Suprapubic skin (tissue), 4 donors: ENCODE measurements around the gene GPRC5B. TPM values are rescaled to one million over a fixed set of nuclear protein-coding genes. Genes with fewer than 3 reads are reported as not detected.

Experiments
- DNase-seq, 2 donors: peaks; one replicate each; pipeline ENCODE4 v3.0.0-alpha.2; 2019; ENCODE audit warnings: low spot score in 2 of 2
- H3K27ac ChIP-seq: fragments of 200-600 bp; sonication (generic); one replicate; pipeline ENCODE4 v1.5.1; 2019
- H3K27me3 ChIP-seq: fragments of 200-600 bp; sonication (generic); one replicate; pipeline ENCODE4 v1.5.1; 2019
- H3K36me3 ChIP-seq: fragments of 200-600 bp; sonication (generic); one replicate; pipeline ENCODE4 v1.5.1; 2019
- H3K4me1 ChIP-seq: fragments of 200-600 bp; sonication (generic); one replicate; pipeline ENCODE4 v1.5.1; 2019
- H3K4me3 ChIP-seq: fragments of 200-600 bp; sonication (generic); one replicate; pipeline ENCODE4 v1.5.1; 2019; ENCODE audit warnings: mild to moderate bottlenecking
- H3K9me3 ChIP-seq: fragments of 200-600 bp; sonication (generic); one replicate; pipeline ENCODE4 v1.5.1; 2019
- CTCF ChIP-seq, 2 donors: fragments of 200-600 bp in 1 of 2; fragments of 450-650 bp in 1 of 2; sonication (generic) in 1 of 2; IDR thresholded peaks; one replicate each; pipeline ENCODE4 v1.5.1; 2016 to 2019; ENCODE audit warnings: antibody characterized with exemption in 2 of 2, mild to moderate bottlenecking in 1 of 2, moderate library complexity in 1 of 2
- EP300 ChIP-seq: sonication (generic); formaldehyde crosslinking; IDR thresholded peaks from one replicate; pipeline ENCODE4 v1.6.1; 2017; ENCODE audit warnings: antibody characterized with exemption
- POLR2A ChIP-seq, 2 donors: fragments of 450-650 bp; IDR thresholded peaks; one replicate each; pipeline ENCODE4 v1.6.1; 2017; ENCODE audit warnings: antibody characterized with exemption in 2 of 2, mild to moderate bottlenecking in 2 of 2, moderate library complexity in 2 of 2
- POLR2AphosphoS5 ChIP-seq, 3 donors: sonication (generic); formaldehyde crosslinking; IDR thresholded peaks; one replicate each; pipeline ENCODE4 v1.6.1; 2017; ENCODE audit warnings: antibody characterized with exemption in 3 of 3
- WGBS: methylation state at CpG from one replicate; pipeline ENCODE4 v1.1.5; 2018; 5-methylcytosine and 5-hydroxymethylcytosine counted together
- total RNA-seq, 4 donors: library from RNA; depleted of rRNA; stranded (reverse); fragments of >200 nt; gene quantifications; one replicate each; pipeline ENCODE4 v1.1.0, GENCODE V29; 2016

GPRC5B gene
- total RNA-seq, 4 donors from 2014 or later: 4.1 to 10.6 (median 6.9) TPM

DNA sequence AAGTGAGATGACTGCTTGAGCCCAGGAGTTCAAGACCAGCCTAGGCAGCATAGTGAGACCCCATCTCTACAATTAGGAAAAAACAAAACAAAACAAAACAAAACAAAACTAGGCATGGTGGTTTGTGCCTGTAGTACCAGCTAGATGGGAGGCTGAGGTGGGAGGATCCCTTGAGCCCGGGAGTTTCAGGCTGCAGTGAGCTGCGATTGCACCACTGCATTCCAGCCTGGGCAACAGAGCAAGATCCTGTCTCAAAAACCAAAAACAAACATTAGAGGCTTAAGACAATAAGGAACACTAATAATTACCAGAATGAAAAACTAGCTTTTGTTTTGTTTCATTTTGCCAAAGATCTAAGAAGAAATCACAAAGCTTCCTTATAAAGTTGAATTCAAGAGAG, 69.2 kb downstream of the GPRC5B start:
- H3K4me3 ChIP-seq: no peak overlapping the region
- WGBS: 82% methylated on average over 2 of the region's 2 CpGs
- H3K4me1 ChIP-seq: no peaks in the 10 kb centered on the region
- no peaks in the 10 kb centered on the region for H3K36me3 ChIP-seq
- H3K9me3 ChIP-seq: no peaks in the 10 kb centered on the region
- no peaks in the 10 kb centered on the region for H3K27me3 ChIP-seq
- no peak for DNase-seq
- H3K27ac ChIP-seq: no peak overlapping the region
- TF ChIP-seq POLR2AphosphoS5 (IDR thresholded peaks at IDR 0.05) (no peak), EP300 (no peak), POLR2A (IDR thresholded peaks at IDR 0.05) (no peak), CTCF (IDR thresholded peaks at IDR 0.05) (no peak)

DNA sequence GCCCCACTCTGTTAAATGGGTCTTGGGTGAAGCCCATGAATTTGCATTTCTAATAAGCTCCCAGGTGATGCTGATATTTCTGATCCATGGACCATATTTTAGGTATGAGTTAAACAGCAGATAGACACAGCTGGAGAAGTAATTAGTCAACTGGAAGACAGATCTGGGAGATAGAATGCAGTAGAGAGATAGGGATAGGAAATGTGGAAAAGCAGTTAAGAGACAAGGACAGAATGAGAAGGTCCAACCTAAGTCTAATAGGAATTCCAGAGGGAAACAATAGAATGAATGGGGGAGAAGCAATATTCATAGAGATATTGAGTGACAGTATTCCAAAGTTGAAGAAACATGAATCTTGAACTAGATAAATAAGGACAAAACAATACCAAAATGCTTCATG, 71.7 kb downstream of the GPRC5B start:
- no peaks in the 10 kb centered on the region for H3K36me3 ChIP-seq
- no peaks in the 10 kb centered on the region for H3K9me3 ChIP-seq
- H3K27me3 ChIP-seq: no peaks in the 10 kb centered on the region
- no peak overlapping the region for H3K4me3 ChIP-seq
- no peak overlapping the region for H3K27ac ChIP-seq
- no peaks in the 10 kb centered on the region for H3K4me1 ChIP-seq
- no peak for DNase-seq
- no peak for TF ChIP-seq POLR2A (IDR thresholded peaks at IDR 0.05)
- no peak for TF ChIP-seq POLR2AphosphoS5 (IDR thresholded peaks at IDR 0.05)
- TF ChIP-seq EP300: no peak
- TF ChIP-seq CTCF (IDR thresholded peaks at IDR 0.05): no peak

- WGBS: 64% methylated on average over 13 of the region's 13 CpGs
- Histone ChIP-seq H3K4me3 (no peak overlapping the region), H3K36me3 (no peaks in the 10 kb centered on the region), H3K9me3 (no peaks in the 10 kb centered on the region), H3K4me1 (no peaks in the 10 kb centered on the region), H3K27me3 (no peaks in the 10 kb centered on the region), H3K27ac (no peak overlapping the region)
- no peak for DNase-seq
- no peak for TF ChIP-seq POLR2AphosphoS5 (IDR thresholded peaks at IDR 0.05)
- TF ChIP-seq EP300: no peak
- TF ChIP-seq POLR2A (IDR thresholded peaks at IDR 0.05): no peak
- no peak for TF ChIP-seq CTCF (IDR thresholded peaks at IDR 0.05)
These were observed 73.6 kb downstream of the GPRC5B start for GRCh38 chr16:19810817-19811731.

- WGBS: 92% methylated on average over 7 of the region's 9 CpGs
- H3K27me3 ChIP-seq: no peaks in the 10 kb centered on the region
- TF ChIP-seq EP300 (no peak), CTCF (IDR thresholded peaks at IDR 0.05) (no peak), POLR2A (IDR thresholded peaks at IDR 0.05) (no peak), POLR2AphosphoS5 (IDR thresholded peaks at IDR 0.05) (no peak)
- DNase-seq: no peak
- no peak overlapping the region for H3K4me3 ChIP-seq
- H3K27ac ChIP-seq: no peak overlapping the region
- no peaks in the 10 kb centered on the region for H3K9me3 ChIP-seq
- H3K36me3 ChIP-seq: no peaks in the 10 kb centered on the region
- no peaks in the 10 kb centered on the region for H3K4me1 ChIP-seq
These were observed 75.0 kb downstream of the GPRC5B start for GRCh38 chr16:19809693-19810092.

DNA sequence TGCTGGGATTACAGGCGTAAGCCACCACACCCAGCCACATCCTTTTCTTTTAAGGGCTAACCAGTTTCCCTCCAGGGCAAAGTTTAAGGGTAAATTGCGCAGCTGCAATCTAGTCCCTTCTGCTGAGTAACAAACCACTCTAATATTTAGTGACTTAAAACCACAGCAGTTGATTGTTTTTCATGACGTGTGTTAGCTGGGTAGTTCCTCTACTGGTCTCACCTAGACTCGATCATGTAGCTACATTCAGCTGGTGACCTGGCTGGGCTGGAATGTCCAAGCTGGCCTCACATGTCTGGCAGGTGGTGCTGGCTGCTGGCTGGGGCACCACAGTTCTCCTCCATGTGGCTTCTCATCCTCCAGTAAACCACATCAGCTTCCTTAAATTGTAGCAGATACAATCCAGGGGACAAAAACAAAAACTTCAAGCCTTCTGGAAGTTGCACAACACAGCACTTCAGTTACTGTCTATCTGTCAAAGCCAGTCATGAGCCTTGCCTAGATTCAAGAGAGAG, 75.5 kb downstream of the GPRC5B start:
- no peak for DNase-seq
- WGBS: 86% methylated on average over 4 of the region's 4 CpGs
- Histone ChIP-seq H3K27ac (no peak overlapping the region), H3K4me3 (no peak overlapping the region), H3K9me3 (no peaks in the 10 kb centered on the region), H3K36me3 (no peaks in the 10 kb centered on the region), H3K4me1 (no peaks in the 10 kb centered on the region), H3K27me3 (no peaks in the 10 kb centered on the region)
- no peak for TF ChIP-seq POLR2A (IDR thresholded peaks at IDR 0.05)
- no peak for TF ChIP-seq CTCF (IDR thresholded peaks at IDR 0.05)
- no peak for TF ChIP-seq EP300
- TF ChIP-seq POLR2AphosphoS5 (IDR thresholded peaks at IDR 0.05): no peak
